Lung (tissue), 12 donors: ENCODE data around the gene COA6. TPM values are rescaled to one million over a fixed set of nuclear protein-coding genes. Genes with fewer than 3 reads are reported as not detected.

Experiments
- ATAC-seq: fragments of 200-7000 bp; cut with Tn5 transposase; one replicate; pipeline ENCODE4 v1.9.1; 2020; ENCODE audit warnings: moderate number of reproducible peaks; ENCODE audit not compliant: insufficient read depth, low FRiP score
- DNase-seq, 3 donors: peaks; one replicate each; pipeline ENCODE4 v3.0.0-alpha.2; 2013 to 2017
- H3K27ac ChIP-seq, 2 donors: one replicate each; pipeline ENCODE4 v1.5.1; 2013; ENCODE audit warnings: mild to moderate bottlenecking in 2 of 2, moderate library complexity in 2 of 2, control low read depth in 1 of 2, inconsistent platforms in 1 of 2, low read depth in 1 of 2, low read length in 1 of 2
- H3K27me3 ChIP-seq, 3 donors: one replicate each; pipeline ENCODE4 v1.5.1; 2013; ENCODE audit warnings: low read length in 2 of 3; ENCODE audit not compliant: control insufficient read depth in 3 of 3, insufficient read depth in 3 of 3
- H3K36me3 ChIP-seq, 4 donors: one replicate each; pipeline ENCODE4 v1.5.1; 2013; ENCODE audit warnings: low read length in 4 of 4, mild to moderate bottlenecking in 1 of 4, moderate library complexity in 1 of 4; ENCODE audit not compliant: control insufficient read depth in 4 of 4, insufficient read depth in 4 of 4
- H3K4me1 ChIP-seq, 5 donors: one replicate each; pipeline ENCODE4 v1.5.1; 2013; ENCODE audit warnings: low read length in 5 of 5, mild to moderate bottlenecking in 2 of 5, moderate library complexity in 1 of 5; ENCODE audit not compliant: control insufficient read depth in 5 of 5, insufficient read depth in 5 of 5
- H3K4me3 ChIP-seq: one replicate; pipeline ENCODE4 v1.5.1; 2013; ENCODE audit warnings: mild to moderate bottlenecking, control low read depth, moderate library complexity
- H3K9ac ChIP-seq, 2 donors: one replicate each; pipeline ENCODE4 v1.5.1; 2013; ENCODE audit warnings: low read length in 2 of 2, control low read depth in 1 of 2; ENCODE audit not compliant: insufficient read depth in 1 of 2
- H3K9me3 ChIP-seq, 4 donors: one replicate each; pipeline ENCODE4 v1.5.1; 2013; ENCODE audit warnings: low read length in 3 of 4, mild to moderate bottlenecking in 1 of 4, moderate library complexity in 1 of 4; ENCODE audit not compliant: control insufficient read depth in 4 of 4, insufficient read depth in 3 of 4
- WGBS, 2 donors: extraction: QIAGEN DNeasy Blood & Tissue Kit; methylation state at CpG; one replicate each; pipeline ENCODE4 v1.1.7; 2013; 5-methylcytosine and 5-hydroxymethylcytosine counted together
- polyA plus RNA-seq, 2 donors: library from polyadenylated mRNA; stranded (reverse); fragments of 200-250 nt; gene quantifications; one replicate each; pipeline ENCODE4 v1.2.1, GENCODE V29; 2013
- total RNA-seq, 2 donors: library from RNA; depleted of rRNA in 1 of 2; stranded (reverse); fragments of >200 nt in 1 of 2; gene quantifications; one replicate each; pipeline ENCODE4 v1.2.1, GENCODE V29; 2014 to 2021
- TF ChIP-seq, protein P1 (sequence below): IDR thresholded peaks from 2 replicates; pipeline ENCODE4 v1.5.1; 2012; ENCODE audit warnings: mild to moderate bottlenecking; ENCODE audit errors: control extremely low read depth, extremely low read depth
- donor health status: control.
- donor health status: control.
- donor health status: Bipolar disorder and iron deficiency.
- donor health status: healthy.
- donor health status: DM: yes; HTN: yes; CAD: no.

The COA6 gene
- total and polyA plus RNA-seq, 4 donors, result 12.9 to 67.5 (median 40.3) TPM

DNA sequence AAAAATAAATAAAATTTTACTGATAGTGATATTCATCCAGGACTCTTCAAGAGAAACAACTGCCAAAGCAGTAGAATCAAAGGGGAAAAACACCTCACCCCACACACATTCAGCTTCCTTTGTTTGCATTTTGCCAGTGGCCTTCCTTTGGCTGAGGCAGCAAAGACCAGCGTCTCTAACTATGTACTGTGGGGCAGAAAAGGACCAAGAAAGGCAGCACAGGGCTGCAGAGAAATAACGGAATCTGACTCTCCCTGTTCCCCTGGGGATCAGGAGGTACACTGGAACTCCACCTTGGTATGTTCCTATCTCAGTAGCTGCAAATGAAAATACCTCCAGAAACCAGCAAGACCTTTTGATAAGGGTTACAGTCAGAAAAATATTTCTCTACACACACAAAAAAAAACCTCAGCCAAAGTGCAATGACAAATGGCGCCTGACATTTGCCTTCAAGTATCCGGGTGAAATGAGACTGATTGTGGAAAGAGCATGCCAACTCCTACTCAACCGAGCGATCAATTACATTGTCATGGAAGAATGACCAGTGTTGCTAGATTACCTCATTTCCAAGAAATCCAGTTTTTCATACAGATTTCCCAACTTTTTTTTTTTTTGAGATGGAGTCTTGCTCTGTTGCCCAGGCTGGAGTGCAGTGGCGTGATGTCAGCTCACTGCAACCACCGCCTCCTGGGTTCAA lies 54.8 kb downstream of the COA6 start:
- H3K36me3 ChIP-seq, result peaks cover 0 to 13% (median 9%) of the 10 kb centered on the region in 4 donors
- H3K4me3 ChIP-seq, result no peak overlapping the region
- ATAC-seq (no peak), DNase-seq (peak in 1 of 3 donors; percentile 15)
- no peaks in the 10 kb centered on the region for H3K9me3 ChIP-seq
- H3K9ac ChIP-seq, result no peak overlapping the region
- peaks cover 0 to 3% (median 0%) of the 10 kb centered on the region in 5 donors for H3K4me1 ChIP-seq
- H3K27me3 ChIP-seq, result no peaks in the 10 kb centered on the region
- TF ChIP-seq, protein P1, sequence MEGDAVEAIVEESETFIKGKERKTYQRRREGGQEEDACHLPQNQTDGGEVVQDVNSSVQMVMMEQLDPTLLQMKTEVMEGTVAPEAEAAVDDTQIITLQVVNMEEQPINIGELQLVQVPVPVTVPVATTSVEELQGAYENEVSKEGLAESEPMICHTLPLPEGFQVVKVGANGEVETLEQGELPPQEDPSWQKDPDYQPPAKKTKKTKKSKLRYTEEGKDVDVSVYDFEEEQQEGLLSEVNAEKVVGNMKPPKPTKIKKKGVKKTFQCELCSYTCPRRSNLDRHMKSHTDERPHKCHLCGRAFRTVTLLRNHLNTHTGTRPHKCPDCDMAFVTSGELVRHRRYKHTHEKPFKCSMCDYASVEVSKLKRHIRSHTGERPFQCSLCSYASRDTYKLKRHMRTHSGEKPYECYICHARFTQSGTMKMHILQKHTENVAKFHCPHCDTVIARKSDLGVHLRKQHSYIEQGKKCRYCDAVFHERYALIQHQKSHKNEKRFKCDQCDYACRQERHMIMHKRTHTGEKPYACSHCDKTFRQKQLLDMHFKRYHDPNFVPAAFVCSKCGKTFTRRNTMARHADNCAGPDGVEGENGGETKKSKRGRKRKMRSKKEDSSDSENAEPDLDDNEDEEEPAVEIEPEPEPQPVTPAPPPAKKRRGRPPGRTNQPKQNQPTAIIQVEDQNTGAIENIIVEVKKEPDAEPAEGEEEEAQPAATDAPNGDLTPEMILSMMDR, result no peak
- H3K27ac ChIP-seq, result no peak overlapping the region
- 80 to 87% methylated on average over 8 of the region's 8 CpGs for WGBS, 2 donors

DNA sequence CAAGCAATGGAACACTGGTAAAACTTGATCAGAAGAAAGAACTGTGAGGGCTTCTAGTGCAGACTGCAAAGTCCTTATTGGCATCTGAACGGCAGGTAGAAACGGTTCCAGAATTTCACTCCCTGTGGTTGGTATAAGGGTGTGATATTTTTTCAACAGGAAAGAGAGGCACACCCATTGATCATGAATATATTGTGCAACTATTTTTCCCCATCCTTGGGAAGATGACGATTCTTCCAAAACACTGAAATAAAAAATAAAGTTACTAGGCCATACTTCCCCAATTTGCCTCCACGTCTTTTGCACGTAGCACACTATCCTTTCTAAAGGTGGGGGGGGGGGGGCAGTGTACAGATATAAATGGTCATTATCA lies 56.2 kb downstream of the COA6 start:
- Histone ChIP-seq H3K36me3 (peaks cover 0 to 13% (median 10%) of the 10 kb centered on the region in 4 donors), H3K9ac (no peak overlapping the region), H3K9me3 (no peaks in the 10 kb centered on the region), H3K27me3 (no peaks in the 10 kb centered on the region), H3K4me3 (no peak overlapping the region), H3K4me1 (peaks cover 0 to 3% (median 0%) of the 10 kb centered on the region in 5 donors), H3K27ac (no peak overlapping the region)
- ATAC-seq (no peak), DNase-seq (no peak)
- TF ChIP-seq, protein P1, result no peak
- WGBS, 2 donors, result 53 to 71% methylated on average over 5 of the region's 5 CpGs

DNA sequence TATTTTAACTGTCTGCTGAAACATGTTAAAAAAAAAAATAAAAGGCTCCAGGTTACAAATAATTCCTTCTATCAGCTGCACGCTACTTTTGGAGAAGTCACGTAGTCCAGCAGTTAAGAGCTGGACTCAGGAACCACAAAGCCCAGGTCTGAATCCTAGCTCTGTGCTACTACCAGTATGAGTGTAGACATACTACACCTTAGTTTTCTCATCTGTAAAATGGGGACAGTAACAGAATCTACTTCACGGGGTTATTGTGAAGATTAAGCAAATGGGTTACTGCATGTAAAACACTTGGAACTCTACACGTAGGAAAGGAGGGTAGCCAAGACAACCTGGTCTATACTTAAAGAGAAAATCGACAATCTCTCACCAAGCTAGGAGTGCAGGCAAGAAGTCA lies 57.4 kb downstream of the COA6 start:
- Histone ChIP-seq H3K9ac (no peak overlapping the region), H3K27ac (no peak overlapping the region), H3K27me3 (no peaks in the 10 kb centered on the region), H3K4me1 (peaks cover 0 to 3% (median 0%) of the 10 kb centered on the region in 5 donors), H3K36me3 (peaks cover 0 to 14% (median 11%) of the 10 kb centered on the region in 4 donors), H3K9me3 (no peaks in the 10 kb centered on the region), H3K4me3 (no peak overlapping the region)
- 95 to 97% methylated on average over 5 of the region's 5 CpGs for WGBS, 2 donors
- TF ChIP-seq, protein P1, result no peak
- no peak for ATAC-seq
- DNase-seq, result no peak
